Endothelial cell of hepatic sinusoid (primary cell): ENCODE measurements around the gene H19.

Source experiments
- in situ Hi-C: cut with HindIII; loops from 2 replicates; pipeline ENCODE4 v1.10.0; 2017; ENCODE audit warnings: low sequenced_read_pairs

Gene H19

DNA sequence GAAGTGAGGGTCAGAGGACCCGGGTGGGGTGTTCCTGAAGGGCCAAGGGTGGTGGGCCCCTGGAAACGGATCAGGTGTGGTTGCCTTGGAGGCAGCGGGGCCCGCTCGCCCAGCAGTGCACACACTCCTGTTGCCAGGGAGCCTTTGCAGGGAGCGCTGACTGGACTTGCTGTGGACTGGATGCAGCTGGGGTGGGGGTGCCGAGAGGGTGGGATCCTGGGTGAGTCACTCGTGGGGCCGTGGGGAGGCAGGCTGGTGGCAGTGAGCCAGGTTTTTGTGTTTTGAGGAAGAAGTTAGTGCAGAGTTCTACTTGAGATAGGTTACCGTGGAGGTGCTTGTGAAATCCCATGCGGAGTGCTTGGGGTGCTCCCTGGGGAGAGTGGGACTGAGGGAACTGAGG, 49.3 kb downstream of the H19 start:
- in situ Hi-C loops = no loop called here

DNA sequence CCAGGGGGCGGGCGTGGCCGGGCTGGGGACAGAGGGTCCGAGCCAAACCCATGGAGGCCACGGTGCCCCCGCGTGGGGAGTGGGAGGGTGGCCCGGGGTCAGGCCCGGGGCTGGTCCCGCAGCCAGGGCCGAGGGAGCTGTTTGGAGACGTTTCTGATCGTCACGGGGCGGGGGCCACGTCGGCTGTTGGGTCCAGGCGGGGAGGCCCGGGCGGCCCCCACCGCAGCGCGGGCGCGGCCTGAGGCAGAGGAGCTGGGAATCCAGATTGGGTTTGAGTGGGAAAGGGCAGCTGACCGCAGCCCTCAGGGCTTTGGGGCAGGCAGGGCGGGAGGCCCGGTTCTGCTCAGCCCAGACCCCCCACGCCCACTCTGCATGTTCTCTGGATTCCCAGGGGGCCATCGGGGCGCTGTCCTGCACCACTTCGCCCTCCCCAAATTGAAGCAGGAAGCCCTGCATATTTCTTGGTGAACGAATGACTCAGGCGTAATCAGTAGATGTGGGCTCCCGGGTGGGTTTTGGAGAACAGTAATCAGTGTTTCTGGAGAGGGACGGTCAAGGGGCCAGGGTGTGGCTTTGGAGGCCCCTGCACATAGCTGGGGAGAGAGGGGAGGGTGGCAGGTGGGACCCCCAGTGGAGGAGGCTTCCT, 49.9 kb downstream of the H19 start:
- in situ Hi-C loops = no loop called here

DNA sequence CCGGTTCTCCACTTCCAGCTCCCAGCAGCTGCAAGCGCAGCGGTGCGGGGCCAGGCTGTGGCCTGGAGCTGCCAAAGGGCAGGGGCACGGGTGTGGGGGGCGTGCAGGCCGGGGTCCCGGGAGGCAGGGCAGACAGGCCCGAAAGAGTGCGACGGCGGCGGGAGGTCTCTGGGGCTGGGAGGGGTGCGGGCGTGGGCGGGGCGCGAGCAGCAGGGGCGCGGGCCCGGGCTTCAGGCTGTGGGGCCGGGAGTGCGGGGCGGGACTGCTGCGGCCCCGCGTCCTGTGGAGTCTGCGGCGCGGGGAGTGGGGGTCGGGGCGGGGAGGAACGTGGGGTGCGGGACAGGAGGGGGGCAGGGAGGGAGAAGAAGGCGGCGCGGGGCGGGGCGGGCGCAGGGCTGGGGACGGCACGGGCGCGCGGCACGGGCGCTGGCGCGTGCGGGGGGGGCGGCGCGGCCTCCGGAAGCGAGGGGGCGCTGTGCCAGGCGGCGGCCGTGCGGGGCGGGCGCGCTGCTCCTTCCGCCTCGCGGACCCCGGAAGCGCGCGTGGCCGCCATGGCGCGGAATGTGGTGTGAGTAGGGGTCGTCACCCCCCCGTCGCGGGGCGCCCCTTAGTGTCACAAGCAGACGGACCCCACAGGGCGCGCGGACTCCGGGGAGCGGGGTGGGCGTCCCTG, 50.7 kb downstream of the H19 start, which contains the start of gene MRPL23:
TSS of gene MRPL23 (plus strand) at position 521 of the 673 bp plus-strand sequence. CDS start at position 552, 31 bp downstream.
- in situ Hi-C loops = no loop called here
